HG03378 (cell line): ENCODE data around the gene PCBD2.
"Not testable (repeated sequence)": the region's sequence is repeated elsewhere in the genome, so short reads cannot be mapped to it uniquely, and the experiment has no call there.

Source experiments
- ATAC-seq: cut with Tn5 transposase; IDR thresholded peaks from one replicate; pipeline ENCODE4 v1.9.1; 2021; ENCODE audit warnings: mild to moderate bottlenecking, moderate library complexity; ENCODE audit not compliant: unreplicated experiment

Gene PCBD2

DNA sequence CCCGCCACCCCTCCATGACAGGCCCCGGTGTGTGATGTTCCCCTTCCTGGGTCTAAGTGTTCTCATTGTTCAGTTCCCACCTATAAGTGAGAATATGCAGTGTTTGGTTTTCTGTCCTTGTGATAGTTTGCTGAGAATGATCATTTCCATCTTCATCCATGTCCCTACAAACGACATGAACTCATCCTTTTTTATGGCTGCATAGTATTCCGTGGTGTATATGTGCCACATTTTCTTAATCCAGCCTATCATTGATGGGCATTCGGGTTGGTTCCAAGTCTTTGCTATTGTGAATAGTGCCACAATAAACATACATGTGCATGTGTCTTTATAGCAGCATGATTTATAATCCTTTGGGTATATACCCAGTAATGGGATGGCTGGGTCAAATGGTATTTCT lies 93.1 kb downstream of the PCBD2 start:
- ATAC-seq: not testable (repeated sequence)

DNA sequence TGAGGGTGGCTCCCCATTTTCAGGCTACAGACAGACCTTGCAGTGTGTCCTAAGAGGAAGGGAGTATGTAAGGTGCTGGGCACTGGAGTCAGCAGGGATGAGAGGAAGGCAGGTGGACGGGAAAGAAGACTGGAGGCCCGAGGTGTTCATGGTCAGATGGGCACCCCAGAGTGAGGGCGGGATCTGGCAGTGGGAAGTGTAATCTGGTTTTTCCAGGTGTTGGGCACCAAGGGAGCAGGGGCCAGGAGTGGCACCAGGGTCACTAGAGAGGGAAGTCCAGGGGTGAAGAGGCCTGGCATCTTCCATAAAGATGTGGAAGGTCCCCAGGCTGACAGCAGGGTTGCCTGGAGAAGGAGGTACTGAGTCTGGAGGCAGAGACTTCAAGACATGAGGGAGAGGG lies 99.4 kb downstream of the PCBD2 start:
- ATAC-seq: no peak

DNA sequence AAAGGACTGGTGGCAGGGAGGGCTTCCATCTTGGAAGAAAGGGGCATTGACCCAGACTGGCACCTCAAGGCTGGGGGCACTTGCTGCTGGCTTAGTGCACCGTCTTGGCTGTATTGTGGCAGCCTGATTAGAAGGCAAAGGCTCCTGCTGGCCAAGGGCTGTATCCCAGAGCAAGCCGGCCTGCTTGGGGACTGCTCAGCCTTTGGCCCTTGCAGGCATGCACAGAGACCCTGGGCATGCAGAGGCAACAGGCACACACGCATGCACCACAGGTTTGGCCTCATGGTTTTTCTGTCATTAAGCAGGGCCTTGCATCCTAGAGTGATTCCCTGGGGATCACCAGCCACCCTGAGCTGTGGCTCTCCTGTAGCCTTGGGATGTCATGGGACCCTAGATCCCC lies 100.1 kb downstream of the PCBD2 start:
- no peak for ATAC-seq

DNA sequence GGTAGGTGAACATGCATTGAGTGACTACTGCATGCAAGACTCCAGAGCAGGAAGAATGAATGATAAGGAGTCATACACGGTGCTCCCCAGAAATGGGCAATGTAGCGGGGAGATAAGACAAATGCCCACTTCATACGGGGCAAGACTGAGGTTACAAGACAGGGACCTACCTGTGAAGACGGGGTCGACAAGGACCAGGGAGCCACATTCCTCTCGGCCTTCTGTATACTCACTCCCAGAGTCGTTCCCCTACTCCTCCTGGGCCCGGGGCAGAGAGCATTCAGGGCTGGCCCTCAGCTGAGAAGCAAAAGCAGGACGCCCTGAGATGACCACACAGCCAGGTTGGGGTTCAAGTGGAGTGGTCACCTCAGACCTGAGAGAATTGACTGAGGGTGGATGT lies 102.4 kb downstream of the PCBD2 start:
- no peak for ATAC-seq

DNA sequence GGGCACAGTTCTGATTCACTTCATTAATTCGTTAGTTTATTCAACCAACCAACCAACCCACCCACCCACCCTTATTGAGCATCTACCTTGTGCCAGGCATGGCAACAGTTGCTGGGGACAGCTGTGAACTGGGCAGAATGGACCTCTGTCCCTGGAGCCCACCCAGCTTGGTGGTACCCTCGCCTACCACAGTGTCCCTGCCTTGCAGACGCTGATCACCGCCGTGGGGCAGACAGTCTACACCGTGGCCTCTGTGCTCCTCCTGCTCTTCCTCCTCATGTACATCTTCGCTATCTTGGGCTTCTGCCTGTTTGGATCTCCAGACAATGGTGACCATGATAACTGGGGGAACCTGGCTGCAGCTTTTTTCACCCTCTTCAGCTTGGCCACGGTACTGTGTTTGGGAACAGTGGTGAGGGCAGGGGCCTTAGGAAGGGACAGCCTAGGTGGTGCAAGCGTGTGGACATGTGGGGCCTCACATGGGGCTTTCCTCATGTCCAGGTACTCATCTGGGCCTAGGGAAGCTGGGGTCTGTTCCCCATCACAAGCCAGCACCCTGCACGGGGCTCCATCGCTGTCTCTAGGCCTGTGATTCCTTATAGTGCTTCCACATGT lies 102.9 kb downstream of the PCBD2 start:
- ATAC-seq: no peak

DNA sequence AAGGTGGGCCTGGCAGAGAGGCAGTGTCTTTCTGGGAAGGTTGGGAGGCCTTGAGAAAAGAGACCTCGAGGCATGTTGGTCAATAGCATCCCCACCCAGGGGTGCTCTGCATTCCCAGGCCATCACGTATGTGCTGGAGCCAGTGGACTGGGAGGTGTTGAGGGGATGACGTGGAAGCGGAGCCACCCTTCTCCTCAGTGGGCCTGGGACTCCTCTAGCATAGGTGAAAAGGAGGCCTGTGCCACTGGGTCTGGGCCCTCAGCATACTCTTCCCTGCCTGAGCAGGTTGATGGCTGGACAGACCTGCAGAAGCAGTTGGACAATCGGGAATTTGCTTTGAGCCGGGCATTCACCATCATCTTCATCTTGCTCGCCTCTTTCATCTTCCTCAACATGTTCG lies 103.6 kb downstream of the PCBD2 start:
- no peak for ATAC-seq

DNA sequence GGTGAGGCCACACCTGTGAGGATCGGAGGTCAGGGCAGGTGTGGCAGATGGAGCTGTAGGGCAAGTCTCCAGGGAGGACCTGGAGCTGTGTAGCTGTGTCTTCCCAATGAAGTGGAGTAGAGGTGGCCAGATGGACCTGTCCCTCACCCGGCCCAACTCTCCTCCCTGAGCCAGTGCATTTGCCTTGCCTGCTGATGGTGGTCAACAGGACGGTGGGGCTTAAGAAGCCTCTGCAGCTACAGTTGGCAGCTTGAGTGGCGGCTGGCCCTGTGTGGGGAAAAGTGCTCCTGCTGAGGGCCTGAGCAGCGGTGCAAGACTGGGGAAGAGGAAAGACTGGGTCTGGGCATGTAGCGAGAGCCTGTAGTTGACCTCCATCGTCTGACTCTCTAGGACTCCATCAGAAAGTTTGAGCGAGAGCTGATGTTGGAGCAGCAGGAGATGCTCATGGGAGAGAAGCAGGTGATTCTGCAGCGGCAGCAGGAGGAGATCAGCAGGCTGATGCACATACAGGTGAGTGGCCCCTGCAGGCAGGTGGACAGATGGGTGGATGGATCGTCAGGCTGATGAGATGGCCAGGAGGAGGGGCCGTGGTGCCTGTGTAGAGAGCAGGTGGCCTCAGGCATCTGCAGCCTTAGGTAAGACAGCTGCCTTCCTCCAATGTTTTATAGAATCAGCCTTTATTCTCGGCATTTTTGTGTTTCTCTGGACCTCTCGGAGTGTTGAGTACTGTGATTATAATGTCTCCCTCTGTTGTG lies 104.2 kb downstream of the PCBD2 start:
- ATAC-seq: no peak

DNA sequence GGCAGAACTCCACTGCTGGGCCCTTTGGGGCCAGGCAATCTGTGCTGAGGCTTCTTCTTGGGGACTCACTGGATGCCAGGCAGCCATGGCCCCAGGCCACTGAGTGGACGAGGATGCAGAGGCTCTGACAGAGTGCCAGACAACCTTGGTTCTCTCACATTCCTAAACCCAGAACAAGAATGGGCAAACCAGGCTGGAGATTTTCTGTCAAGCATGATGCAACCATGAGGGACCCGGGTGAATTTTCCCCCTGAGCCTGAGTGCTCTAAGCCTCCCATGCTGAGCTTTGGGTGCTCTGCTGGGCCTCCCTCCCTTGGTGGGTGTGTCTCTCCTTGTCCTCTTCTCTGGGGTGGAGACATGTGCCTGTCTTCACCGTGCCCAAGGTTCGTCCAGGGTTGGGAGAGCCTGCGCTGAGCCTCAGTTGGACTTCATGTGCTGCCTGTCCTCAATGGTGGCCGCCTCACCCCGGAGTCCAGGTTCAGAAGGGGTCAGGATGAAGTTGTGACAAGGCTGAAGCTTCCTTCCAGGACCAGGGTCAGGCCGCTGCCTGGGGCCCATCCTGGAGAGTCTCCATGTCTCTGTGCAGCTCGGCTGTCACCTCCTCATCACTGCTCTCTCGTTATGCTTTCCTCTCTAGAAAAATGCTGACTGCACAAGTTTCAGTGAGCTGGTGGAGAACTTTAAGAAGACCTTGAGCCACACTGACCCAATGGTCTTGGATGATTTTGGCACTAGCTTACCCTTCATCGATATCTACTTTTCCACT lies 105.0 kb downstream of the PCBD2 start:
- ATAC-seq: no peak

DNA sequence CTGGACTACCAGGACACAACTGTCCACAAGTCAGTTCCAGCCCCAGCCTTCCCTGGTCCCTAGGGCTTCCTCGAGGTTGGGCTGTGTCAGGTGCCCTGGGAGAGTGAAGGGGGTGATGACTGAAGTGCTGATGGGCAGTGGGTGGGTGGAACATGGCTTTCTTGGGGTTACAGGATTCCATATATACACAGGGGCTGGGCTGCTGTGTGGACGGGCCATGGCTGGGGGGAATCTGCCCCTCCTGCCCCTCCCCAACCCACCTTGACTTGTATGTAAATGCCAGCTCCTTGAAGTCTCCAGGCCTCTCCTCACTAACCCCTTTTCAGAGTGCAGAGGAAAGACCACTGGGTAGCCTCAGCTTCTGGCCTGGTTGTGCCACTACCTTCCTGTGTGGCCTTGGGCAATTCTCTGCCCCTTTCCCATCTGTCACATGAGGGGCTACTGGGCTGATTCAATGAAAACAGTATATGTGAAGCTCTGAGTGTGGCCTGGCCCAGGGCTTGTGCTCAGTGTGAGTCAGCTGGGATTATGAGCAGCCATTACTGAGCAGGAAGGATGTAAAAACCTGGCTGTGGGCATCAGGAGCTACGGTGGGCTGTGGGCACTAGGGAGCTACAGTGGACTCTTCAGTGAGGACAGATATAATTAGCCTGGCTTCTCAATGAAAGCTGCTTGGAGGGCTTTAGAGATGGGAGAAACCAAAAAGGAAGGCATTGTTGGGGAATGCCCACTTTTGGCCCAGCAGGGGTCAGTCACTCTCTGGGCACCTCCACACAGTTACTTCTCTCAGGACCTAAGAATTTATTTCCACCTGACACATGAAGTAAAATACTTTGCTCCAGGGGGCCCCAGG lies 105.8 kb downstream of the PCBD2 start:
- ATAC-seq: no peak

DNA sequence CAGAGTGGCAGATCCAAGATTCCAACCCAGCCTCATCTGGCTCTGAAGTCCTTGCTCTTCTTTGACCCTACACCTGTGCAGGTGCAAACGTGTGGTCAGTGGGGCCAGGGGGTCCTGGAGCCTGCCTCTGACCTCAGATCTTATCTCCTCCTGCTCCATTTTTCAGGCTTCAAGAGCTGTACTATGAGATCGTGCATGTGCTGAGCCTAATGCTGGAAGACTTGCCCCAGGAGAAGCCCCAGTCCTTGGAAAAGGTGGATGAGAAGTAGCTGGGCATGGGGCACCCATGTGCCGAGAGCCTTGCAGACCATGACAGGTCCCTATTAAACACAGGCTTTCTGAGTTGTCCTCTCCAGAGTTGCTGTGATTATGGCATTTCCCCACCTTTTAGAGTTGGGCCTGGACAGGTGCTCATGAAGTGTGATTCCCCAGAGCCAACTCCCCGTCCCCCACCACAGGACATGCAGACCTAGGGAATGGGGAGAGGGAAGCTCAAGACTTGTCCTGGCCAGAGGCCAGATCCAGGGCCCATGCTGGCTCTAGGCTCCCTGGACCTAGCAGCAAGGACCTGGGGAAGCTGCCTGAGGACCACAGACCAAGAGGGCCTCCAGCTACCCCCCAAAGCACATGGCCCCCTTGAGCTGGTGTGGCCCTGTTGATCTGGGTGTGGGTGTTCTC lies 106.6 kb downstream of the PCBD2 start:
- ATAC-seq: no peak

DNA sequence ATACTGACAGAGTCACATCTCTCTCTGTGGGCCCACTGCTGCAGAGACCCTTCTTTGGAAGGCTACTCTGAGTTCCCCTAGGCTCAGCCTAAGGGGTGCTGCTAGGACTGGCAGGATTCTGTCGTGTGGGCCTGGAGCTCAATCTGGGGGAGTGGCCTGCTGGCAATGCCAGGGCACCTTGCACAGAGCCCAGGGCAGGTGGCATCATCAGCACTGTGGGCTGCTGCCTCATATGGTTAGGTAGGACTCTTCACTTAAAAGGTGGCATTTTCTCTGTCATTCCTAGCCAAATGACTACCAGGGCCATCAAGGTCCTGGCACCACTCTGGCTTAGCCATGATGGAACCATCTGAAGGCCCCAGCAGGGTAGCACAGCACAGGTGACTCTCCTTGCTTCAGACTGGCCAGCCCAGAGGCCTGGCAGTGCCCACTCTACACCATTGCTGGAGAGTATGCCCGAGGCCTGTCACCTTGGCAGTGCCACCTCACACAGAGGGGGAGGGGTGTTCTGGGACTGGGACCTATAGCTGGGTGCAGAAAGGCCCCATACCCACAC lies 107.2 kb downstream of the PCBD2 start:
- no peak for ATAC-seq
